Measurements from ENCODE around the gene THBD.

Gene THBD

DNA sequence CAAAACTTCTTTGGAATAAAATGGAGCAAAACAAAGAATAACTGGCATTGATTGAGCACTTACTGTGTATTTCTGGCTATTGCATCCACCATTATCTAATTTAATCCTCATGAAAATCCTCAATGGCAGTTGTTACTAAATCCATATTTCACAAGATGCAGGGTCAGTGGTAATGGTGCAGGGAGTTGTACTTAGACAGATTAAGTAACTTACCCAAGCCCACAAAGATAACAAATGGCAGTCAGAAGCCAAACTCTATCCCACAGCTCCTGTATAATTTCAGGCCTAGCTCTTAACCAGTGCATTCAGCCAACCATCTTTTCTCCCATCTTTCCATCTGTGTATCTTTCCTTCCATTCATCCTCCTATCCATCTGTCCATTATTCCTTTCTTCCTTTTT lies 43.7 kb downstream of the THBD start:
- DNase-seq (ENCODE audit: low spot score), result no peak
- Histone ChIP-seq H3K4me3 (no peak overlapping the region), H3K27ac (no peak overlapping the region)
- TF ChIP-seq, protein P1, sequence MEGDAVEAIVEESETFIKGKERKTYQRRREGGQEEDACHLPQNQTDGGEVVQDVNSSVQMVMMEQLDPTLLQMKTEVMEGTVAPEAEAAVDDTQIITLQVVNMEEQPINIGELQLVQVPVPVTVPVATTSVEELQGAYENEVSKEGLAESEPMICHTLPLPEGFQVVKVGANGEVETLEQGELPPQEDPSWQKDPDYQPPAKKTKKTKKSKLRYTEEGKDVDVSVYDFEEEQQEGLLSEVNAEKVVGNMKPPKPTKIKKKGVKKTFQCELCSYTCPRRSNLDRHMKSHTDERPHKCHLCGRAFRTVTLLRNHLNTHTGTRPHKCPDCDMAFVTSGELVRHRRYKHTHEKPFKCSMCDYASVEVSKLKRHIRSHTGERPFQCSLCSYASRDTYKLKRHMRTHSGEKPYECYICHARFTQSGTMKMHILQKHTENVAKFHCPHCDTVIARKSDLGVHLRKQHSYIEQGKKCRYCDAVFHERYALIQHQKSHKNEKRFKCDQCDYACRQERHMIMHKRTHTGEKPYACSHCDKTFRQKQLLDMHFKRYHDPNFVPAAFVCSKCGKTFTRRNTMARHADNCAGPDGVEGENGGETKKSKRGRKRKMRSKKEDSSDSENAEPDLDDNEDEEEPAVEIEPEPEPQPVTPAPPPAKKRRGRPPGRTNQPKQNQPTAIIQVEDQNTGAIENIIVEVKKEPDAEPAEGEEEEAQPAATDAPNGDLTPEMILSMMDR (IDR thresholded peaks at IDR 0.05), result no peak

DNA sequence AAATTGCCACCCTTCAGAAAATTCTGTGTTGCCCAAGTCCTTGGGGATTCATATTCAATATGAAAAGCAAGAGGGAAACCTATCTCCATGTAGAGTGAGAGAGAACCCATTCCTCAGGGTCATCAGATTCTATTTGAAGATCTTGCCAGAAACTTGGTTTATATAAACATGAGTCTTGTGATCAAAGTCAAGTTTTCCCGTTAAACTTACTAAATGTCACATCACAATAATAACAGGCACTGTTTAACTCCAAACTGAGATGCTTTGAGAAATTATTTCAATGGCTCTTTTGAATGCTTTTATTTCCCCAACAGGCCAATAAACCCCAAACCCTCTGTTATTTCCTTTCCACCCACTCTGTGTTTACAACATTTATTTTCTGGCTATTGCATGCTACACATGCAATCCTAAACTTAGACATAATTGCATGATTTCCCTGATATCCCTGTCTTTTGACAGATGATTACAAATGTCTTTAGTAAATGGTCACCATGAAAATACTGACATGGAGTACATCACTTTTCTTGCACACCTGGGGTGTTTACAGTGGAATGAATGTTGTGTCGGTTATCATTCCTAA lies 45.5 kb downstream of the THBD start:
- Histone ChIP-seq H3K4me3 (no peak overlapping the region), H3K27ac (no peak overlapping the region)
- TF ChIP-seq, protein P1 (IDR thresholded peaks at IDR 0.05), result no peak
- DNase-seq (ENCODE audit: low spot score), result no peak

DNA sequence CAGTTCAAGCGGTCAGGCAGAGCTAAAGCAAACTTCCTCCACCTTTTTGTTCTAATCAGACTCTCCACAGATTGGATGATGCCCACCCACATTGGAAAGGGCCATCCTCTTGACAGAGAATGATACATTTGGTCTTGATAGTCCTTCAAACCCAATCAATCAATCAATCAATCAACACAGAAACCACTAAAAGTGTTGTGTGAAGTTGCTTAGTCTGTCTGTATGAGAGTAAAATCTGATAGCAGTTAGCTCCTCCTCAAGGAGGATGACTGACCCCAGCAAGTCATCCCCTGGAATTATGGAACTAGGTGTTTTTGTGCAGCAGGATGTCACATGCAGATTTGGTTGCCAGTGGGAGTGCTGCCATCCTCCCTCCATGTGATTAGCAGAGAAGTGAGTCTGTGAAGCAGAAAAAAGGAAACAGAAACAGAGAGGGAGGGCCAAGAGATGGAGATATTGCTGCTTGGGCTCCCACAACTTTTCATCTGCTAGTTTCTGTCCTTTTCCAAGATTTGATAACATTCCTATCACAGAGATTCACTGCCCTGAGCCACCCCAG lies 46.3 kb downstream of the THBD start:
- no peak overlapping the region for H3K4me3 ChIP-seq
- TF ChIP-seq, protein P1 (IDR thresholded peaks at IDR 0.05), result no peak
- H3K27ac ChIP-seq, result no peak overlapping the region
- no peak for DNase-seq (ENCODE audit: low spot score)

DNA sequence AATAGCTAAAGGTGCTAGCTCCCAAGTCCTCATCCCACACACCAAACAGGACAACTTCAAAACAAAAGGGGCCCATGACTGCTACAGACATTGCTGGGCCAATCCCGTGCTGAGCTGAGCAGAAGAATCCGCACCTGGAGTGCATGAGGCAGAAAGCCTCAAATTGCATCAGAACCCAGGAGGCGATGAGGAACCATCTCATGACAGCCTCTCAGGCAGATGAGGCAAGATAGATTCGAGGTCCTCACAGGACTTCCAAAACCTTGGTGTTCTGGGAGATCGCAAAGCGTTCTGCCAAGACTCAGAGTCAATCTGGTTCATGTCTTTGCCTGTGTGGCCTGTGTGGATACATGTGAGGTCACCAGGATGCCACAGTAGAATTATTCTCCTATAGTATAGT lies 47.2 kb downstream of the THBD start:
- TF ChIP-seq, protein P1 (IDR thresholded peaks at IDR 0.05), result no peak
- Histone ChIP-seq H3K4me3 (no peak overlapping the region), H3K27ac (no peak overlapping the region)
- DNase-seq (ENCODE audit: low spot score), result no peak

DNA sequence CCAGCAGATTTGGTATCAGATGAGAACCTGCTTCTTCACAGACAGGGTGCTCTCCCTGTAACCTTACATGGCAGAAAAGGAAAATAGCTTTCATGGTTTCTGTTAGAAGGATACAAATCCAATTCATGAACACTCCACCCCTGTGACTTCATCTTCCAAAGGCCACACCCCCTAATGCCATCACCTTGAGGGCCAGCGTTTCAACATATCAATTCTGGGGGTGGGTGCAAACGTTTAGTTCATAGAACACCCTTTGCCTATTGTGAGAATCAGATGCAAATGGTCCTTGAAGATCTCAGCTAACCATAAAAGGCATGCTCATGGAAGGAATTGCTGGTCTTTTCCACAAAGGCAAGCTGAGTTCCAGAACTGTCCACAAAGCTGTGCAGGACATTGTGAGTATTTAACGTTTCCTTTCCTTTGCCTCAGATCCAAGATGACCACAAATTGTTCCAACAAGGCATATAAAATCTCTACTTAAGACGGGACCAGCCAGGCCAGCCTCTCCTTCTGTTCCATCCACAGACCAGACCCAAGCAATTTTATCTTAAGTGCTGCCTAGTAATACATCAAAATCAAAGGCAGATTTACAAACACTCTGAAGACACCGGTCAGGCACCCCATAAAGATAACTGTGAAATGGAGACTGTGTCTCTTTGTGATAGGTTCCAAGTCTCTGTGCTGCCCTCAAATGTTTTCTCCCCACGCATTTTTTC lies 49.1 kb downstream of the THBD start:
- Histone ChIP-seq H3K27ac (no peak overlapping the region), H3K4me3 (no peak overlapping the region)
- DNase-seq (ENCODE audit: low spot score), result no peak
- TF ChIP-seq, protein P1 (IDR thresholded peaks at IDR 0.05), result no peak

DNA sequence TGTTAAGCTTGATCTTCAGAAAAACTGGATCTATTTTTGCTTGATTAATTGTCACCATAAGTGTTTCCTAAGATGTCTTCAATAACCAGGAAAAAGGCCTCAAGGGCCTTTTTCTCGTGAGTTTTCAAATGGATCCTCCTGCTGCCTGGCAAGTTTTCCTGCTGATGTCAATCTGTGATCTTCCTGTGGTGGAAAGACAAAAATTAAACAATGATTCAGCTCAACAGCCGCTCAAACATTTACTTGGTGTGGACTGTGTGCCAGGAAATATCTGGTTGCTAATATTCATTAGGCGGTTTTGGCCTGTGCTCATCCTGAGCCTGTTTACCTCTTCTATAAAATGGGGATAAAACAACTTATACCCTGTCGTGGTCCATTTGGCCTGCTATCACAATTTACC lies 49.7 kb downstream of the THBD start:
- DNase-seq (ENCODE audit: low spot score), result no peak
- Histone ChIP-seq H3K4me3 (no peak overlapping the region), H3K27ac (no peak overlapping the region)
- TF ChIP-seq, protein P1 (IDR thresholded peaks at IDR 0.05), result no peak

DNA sequence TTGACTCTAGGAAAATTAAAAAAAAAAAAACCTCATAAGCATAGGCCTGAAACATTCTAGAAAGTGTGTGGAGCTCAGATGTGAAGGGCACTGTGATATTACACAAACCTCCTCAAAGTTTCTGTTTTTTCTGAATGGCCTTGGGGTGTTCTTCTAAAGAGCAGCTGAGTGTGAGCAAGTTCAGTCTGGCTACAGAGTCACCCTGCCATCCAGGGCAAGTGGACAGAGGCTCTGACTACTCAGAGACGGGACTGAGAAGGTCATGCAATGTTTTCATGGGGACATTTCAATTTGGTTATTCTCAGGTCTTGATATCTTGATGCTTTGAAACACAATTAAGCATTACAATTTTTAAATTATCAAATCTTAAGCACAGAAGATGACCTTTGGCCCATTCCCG lies 51.0 kb downstream of the THBD start:
- Histone ChIP-seq H3K27ac (no peak overlapping the region), H3K4me3 (no peak overlapping the region)
- no peak for DNase-seq (ENCODE audit: low spot score)
- TF ChIP-seq, protein P1 (IDR thresholded peaks at IDR 0.05), result no peak

Measured in coronary artery (tissue), 2 donors.